IMR-90 (cell line): ENCODE results near the gene PZP.

Source experiments
- CEBPB ChIP-seq: IDR thresholded peaks from 2 replicates; pipeline ENCODE4 v1.6.1; 2012; ENCODE audit warnings: low read depth, low read length, improper control_type of control experiment
- CHD1 ChIP-seq: IDR thresholded peaks from 2 replicates; pipeline ENCODE4 v1.6.1; 2012; ENCODE audit warnings: low read depth, low read length, improper control_type of control experiment
- CTCF ChIP-seq: conservative IDR thresholded peaks from 2 replicates; pipeline ENCODE4 v1.5.1; 2012; ENCODE audit warnings: mild to moderate bottlenecking, low read depth, low read length, improper control_type of control experiment
- ELK1 ChIP-seq: fragments of 150-350 bp; IDR thresholded peaks from 2 replicates; pipeline ENCODE4 v1.6.1; 2016; ENCODE audit warnings: low read depth, mild to moderate bottlenecking, low read length, moderate library complexity, borderline replicate concordance
- FOS ChIP-seq: fragments of 150-350 bp; IDR thresholded peaks from 2 replicates; pipeline ENCODE4 v1.6.1; 2016; ENCODE audit warnings: low read depth, low read length
- MAFK ChIP-seq: IDR thresholded peaks from 2 replicates; pipeline ENCODE4 v1.6.1; 2012; ENCODE audit warnings: low read depth, low read length, improper control_type of control experiment
- MAZ ChIP-seq: IDR thresholded peaks from 2 replicates; pipeline ENCODE4 v1.6.1; 2012; ENCODE audit warnings: low read depth, mild to moderate bottlenecking, low read length, improper control_type of control experiment, moderate library complexity, borderline replicate concordance
- NFE2L2 ChIP-seq: fragments of 150-350 bp; IDR thresholded peaks from 2 replicates; pipeline ENCODE4 v1.6.1; 2016; ENCODE audit warnings: low read depth, mild to moderate bottlenecking, low read length
- POLR2A ChIP-seq: IDR thresholded peaks from 2 replicates; pipeline ENCODE4 v1.6.1; 2012; ENCODE audit warnings: mild to moderate bottlenecking, low read depth, low read length
- RAD21 ChIP-seq: IDR thresholded peaks from 2 replicates; pipeline ENCODE4 v1.6.1; 2012; ENCODE audit warnings: low read length, improper control_type of control experiment
- RCOR1 ChIP-seq: IDR thresholded peaks from 2 replicates; pipeline ENCODE4 v1.6.1; 2012; ENCODE audit warnings: mild to moderate bottlenecking, low read length, improper control_type of control experiment; ENCODE audit not compliant: insufficient replicate concordance
- RFX5 ChIP-seq: IDR thresholded peaks from 2 replicates; pipeline ENCODE4 v1.8.0; 2012; ENCODE audit warnings: low read depth, mild to moderate bottlenecking, low read length, moderate library complexity
- SMC3 ChIP-seq: fragments of 150-350 bp; IDR thresholded peaks from 2 replicates; pipeline ENCODE4 v1.6.1; 2016; ENCODE audit warnings: low read depth, mild to moderate bottlenecking, antibody characterized with exemption, low read length, moderate library complexity
- USF2 ChIP-seq: fragments of 150-350 bp; IDR thresholded peaks from 2 replicates; pipeline ENCODE4 v1.6.1; 2017; ENCODE audit warnings: mild to moderate bottlenecking, antibody characterized with exemption, low read length, low read depth

GRCh38 chr12:9248435-9248834, 40.2 kb upstream of the PZP start:
- no peak for TF ChIP-seq SMC3
- TF ChIP-seq CHD1 = no peak
- TF ChIP-seq CTCF = no peak
- no peak for TF ChIP-seq POLR2A
- TF ChIP-seq ELK1 = no peak
- TF ChIP-seq RAD21 = no peak
- no peak for TF ChIP-seq CEBPB
- no peak for TF ChIP-seq FOS
- no peak for TF ChIP-seq MAFK
- no peak for TF ChIP-seq NFE2L2
- no peak for TF ChIP-seq RFX5
- no peak for TF ChIP-seq RCOR1
- TF ChIP-seq USF2 = no peak
- no peak for TF ChIP-seq MAZ
